ENCODE data around the gene FAM131C.

GRCh38 chr1:16015491-16015890 lies 58.0 kb downstream of the FAM131C start:
- no peak for TF ChIP-seq CTCF (optimal IDR thresholded peaks at IDR 0.05 in 1 of 3, IDR thresholded peaks at IDR 0.05 in 1 of 3, conservative IDR thresholded peaks at IDR 0.05 in 1 of 3; ENCODE audit: extremely low read depth in 1 of 3, insufficient read depth in 2 of 3, low read length in 3 of 3)
- TF ChIP-seq EZH2 (IDR thresholded peaks at IDR 0.05; ENCODE audit: low read length), result no peak
